Fibroblast of pulmonary artery (primary cell): ENCODE results near the gene GRIN3B.

ENCODE experiments used
- DNase-seq: peaks from one replicate; pipeline ENCODE4 v3.0.0-alpha.2; 2010; ENCODE audit warnings: low read depth
- H3K4me3 ChIP-seq: replicated peaks from 2 replicates; pipeline ENCODE4 v1.5.1; 2011; ENCODE audit warnings: low read depth, mild to moderate bottlenecking, control low read depth, low read length, moderate library complexity
- TF ChIP-seq, protein P1 (sequence below): IDR thresholded peaks from 2 replicates; pipeline ENCODE4 v1.5.1; 2011; ENCODE audit warnings: mild to moderate bottlenecking, control low read depth, low read length, inconsistent platforms; ENCODE audit errors: missing control alignments

Gene GRIN3B

DNA sequence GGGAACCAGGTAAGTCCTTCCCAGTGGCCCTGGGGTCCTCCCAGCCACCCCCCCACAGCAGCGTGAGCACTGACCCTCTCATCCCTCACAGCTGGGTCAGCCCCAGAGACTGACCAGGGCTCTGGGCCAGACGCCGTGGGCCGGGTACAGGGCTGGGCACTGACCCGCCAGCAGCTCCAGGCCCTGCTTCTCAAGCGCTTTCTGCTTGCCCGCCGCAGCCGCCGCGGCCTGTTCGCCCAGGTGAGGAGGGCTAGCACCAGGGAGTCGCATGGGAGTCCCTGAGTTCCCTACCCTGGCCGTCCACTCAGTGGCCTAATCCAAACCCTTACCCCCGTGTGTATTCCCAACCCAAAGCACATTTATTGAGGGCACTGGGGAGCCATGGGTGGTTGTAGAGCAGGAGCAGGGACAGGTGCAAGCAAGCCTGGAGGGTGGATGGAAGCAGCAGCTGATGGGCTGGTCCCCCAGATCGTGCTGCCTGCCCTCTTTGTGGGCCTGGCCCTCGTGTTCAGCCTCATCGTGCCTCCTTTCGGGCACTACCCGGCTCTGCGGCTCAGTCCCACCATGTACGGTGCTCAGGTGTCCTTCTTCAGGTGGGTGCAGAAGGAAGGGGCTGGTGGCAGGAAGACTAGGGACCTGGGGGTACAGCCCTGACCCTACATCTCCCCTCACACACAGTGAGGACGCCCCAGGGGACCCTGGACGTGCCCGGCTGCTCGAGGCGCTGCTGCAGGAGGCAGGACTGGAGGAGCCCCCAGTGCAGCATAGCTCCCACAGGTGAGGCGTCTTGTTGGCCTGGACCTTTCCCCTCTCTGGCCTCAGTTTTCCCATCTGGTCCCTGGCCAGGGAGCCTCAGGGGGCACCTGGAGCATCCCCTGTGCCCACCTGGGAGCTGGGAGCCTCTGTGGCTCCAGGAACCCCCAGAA is 54.1 kb downstream of the GRIN3B start:
- no peak for DNase-seq
- TF ChIP-seq, protein P1, sequence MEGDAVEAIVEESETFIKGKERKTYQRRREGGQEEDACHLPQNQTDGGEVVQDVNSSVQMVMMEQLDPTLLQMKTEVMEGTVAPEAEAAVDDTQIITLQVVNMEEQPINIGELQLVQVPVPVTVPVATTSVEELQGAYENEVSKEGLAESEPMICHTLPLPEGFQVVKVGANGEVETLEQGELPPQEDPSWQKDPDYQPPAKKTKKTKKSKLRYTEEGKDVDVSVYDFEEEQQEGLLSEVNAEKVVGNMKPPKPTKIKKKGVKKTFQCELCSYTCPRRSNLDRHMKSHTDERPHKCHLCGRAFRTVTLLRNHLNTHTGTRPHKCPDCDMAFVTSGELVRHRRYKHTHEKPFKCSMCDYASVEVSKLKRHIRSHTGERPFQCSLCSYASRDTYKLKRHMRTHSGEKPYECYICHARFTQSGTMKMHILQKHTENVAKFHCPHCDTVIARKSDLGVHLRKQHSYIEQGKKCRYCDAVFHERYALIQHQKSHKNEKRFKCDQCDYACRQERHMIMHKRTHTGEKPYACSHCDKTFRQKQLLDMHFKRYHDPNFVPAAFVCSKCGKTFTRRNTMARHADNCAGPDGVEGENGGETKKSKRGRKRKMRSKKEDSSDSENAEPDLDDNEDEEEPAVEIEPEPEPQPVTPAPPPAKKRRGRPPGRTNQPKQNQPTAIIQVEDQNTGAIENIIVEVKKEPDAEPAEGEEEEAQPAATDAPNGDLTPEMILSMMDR = no peak
- no peak overlapping the region for H3K4me3 ChIP-seq

DNA sequence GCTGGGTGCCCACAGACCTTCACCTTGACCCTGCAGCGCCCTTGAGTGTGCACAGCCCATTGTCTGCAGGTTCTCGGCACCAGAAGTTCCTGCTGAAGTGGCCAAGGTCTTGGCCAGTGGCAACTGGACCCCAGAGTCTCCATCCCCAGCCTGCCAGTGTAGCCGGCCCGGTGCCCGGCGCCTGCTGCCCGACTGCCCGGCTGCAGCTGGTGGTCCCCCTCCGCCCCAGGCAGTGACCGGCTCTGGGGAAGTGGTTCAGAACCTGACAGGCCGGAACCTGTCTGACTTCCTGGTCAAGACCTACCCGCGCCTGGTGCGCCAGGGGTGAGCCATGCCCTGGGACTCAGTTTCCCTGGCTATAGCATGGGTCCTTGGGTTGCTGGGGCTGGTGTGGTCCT is 54.8 kb downstream of the GRIN3B start:
- TF ChIP-seq, protein P1 = no peak
- no peak for DNase-seq

DNA sequence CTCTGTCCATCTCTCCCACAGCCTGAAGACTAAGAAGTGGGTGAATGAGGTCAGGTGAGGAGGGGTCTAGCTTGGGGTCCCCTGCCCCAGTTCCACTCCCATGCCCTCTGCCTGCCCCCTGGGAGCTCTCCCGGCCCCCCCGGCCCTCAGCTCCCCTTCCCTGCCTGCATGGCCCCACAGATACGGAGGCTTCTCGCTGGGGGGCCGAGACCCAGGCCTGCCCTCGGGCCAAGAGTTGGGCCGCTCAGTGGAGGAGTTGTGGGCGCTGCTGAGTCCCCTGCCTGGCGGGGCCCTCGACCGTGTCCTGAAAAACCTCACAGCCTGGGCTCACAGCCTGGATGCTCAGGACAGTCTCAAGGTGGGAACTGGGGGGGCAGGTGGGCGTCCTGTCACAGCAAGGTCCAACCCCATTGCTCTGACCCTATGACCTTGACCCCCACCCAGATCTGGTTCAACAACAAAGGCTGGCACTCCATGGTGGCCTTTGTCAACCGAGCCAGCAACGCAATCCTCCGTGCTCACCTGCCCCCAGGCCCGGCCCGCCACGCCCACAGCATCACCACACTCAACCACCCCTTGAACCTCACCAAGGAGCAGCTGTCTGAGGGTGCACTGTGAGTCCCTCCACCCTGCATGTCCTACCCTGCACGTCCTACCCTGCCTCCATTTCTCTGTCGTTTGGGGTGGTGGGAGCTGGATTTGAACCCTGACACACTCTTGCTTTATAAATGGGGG is 55.8 kb downstream of the GRIN3B start:
- TF ChIP-seq, protein P1 = no peak
- H3K4me3 ChIP-seq = no peak overlapping the region

More for the DNA sequence above, 54.8 kb downstream of the GRIN3B start:
- H3K4me3 ChIP-seq = no peak overlapping the region

DNA sequence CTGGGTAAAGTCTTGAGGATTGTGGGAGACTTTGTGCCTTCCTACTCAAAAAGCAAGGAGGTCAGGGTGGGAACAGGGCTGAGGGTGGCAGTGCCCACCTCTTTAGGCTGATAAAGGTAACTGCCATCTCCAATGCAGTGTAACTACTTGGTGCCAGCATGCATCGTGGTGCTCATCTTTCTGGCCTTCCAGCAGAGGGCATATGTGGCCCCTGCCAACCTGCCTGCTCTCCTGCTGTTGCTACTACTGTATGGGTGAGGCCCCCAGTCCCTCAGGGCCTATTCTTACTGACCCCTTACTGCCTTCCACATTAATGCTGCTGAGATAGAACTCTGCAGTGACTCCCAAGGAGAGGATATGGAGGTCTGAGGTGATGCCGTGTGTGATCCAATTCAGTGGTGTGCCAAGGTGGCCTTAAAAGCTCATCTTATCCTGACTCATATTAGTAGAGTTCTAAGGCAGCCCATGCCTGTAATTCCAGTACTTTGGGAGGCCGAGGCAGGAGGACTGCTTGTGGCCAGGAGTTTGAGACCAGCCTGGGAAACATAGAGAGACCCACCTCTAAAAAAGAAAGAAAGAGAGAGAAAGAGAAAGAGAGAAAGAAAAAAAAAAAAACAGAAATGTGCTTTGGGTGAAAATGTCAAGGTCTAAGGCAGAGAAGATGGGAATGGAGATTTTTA is 57.1 kb downstream of the GRIN3B start:
- peak; percentile 74 for DNase-seq
- H3K4me3 ChIP-seq = no peak overlapping the region
- TF ChIP-seq, protein P1 = no peak

More for the DNA sequence above, 55.8 kb downstream of the GRIN3B start:
- no peak for DNase-seq

DNA sequence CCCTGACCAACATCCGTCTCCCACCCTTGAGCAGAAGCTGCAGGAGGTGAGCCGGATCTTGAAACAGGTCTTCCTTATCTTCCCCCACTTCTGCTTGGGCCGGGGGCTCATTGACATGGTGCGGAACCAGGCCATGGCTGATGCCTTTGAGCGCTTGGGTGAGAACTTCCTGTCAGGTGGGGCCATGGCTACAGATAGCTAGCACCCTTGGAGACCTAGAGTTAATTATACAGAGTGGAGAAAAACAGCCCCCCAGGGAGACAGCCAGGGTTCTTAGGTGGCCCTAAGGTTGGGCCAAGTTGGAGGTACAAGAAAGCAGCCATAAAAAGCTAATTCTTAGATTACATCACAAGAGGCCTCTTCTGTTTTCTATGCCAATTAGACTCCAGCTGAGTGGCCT is 57.9 kb downstream of the GRIN3B start:
- no peak overlapping the region for H3K4me3 ChIP-seq
- no peak for DNase-seq
- TF ChIP-seq, protein P1 = no peak
